HTERT RPE-1 (cell line): Measurements from ENCODE around the gene RAB11A.

Experiments
- in situ Hi-C: fragments of 300-500 bp; cut with MboI; formaldehyde crosslinking; loops from 4 replicates; pipeline ENCODE4 v1.14.3; 2020; ENCODE audit warnings: low sequenced_read_pairs

Gene RAB11A

DNA sequence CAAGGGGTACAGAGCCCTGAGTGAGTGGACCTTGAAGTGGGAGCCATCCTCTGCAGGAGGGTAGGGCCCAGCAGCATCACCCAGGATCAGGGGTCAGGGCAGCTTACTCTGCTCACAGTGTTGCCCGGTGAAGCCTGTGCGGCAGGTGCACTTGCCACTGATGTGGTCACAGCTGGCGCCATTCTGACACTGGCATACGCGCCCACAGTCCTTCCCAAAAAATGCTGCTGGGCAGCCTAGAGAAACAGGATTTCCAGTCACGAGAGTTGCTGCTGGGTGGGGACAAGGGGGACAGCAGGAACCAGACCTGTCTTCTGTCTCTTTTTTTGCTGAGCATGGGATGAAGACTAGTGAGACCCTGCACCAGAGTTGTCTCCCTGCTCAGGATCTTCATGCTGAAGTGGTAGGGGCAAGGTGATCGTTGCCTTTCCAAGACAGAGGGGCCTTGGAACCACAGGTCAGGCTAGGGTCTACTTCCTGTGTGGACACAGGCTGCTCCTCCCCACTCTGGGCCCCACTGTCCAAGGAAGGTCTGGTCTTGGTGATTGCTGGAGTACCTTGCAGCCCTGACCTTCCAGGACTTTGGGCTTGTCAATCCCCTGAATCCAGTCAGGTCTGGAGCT is 46.9 kb downstream of the RAB11A start:
- in situ Hi-C loops: no loop called here

DNA sequence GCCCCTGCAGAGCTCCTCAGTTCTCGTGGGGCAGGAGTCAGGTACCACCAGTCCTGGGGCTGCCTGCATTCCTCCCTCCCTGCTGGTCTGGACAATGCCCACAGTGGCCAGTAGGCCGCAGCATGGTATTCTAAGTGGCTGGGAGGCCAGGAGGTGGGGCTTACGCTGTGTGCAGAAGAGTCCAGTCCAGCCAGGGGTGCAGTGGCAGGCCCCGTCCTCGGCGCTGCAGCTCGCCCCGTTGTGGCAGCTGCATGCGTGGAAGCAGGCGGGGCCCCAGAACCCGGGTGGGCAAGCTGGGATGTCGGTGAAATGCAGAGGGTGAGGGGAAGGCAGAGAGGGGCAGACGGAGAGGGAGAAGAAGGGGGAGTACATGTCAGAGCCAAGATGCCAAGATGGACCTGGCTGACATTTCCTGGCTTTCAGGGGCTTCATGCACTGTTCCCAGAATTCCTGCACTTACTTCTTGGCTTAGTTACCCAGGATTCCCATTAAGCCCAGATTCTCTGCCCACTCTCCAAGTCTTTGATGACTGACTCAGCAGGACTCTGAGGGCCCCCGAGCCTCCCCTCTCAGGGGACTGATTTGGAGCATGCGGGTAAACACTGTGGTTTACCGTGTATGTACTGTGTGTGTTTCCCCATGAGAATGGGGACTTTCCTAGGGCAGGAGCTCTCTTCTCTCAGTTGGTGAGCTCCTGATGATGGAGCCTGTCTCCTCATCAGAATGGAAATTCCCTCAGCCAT is 47.5 kb downstream of the RAB11A start:
- in situ Hi-C loops: no loop called here

DNA sequence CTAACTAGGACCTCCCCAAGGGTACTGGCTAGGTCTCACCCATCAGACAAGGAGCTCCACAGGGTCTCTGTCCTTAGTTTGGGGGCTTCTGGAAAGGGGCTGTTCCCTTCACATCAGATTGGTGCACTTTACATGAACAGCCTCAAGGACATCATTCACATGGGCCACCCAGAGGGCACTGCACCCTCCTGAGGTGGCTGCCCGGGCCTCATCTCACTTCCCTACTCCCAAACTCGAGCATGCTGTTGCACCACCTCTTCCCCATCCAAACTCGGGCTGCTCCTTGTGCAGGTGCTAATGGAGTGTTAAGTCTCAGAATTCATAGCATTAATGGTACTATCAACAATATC is 48.1 kb downstream of the RAB11A start:
- in situ Hi-C loops: no loop called here

DNA sequence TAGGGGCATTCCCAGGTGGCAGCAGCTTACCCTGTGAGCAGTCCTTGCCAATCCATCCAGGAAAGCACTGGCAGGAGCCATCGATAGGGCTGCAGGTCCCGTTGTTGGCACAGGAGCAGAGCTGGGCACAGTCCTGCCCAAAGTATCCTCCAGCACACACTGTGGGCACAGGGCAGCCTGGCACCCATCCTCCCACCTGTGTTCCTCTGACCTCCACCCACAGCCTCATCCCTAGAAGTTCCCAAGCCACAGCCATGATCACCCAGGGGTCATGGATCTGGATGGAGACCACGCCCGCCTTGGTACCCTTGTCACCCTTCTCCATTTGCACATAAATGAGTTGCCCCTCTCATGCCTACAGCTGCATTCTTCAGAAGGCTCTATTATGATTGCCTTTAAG is 48.6 kb downstream of the RAB11A start:
- in situ Hi-C loops: no loop called here

DNA sequence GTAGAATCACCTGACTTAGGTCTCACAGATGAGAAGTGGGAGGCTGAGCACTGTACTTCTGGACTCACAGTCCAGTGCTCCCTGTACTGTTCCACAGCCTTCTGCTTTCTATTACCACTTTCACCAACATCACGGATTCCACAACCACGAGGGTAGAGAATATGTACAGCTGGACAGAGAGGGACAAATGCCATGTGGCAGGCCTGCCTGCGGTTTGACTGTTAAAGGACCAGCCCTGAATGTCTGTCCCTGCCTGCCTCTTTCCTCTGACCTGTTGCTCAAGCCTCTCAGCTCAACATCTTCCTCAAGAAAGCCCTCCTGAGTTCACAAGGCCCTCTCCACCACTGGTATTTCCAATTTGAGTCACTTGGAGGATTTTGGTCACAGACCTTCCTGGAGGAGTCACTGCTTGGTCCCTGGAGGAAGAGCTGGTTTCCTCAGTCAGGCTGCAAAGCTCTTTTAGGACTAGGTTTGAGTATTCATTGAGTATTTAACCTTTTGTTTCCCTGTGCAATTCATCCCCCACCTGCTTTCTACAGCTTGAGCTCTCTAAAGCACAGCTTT is 49.1 kb downstream of the RAB11A start:
- in situ Hi-C loops: no loop called here

DNA sequence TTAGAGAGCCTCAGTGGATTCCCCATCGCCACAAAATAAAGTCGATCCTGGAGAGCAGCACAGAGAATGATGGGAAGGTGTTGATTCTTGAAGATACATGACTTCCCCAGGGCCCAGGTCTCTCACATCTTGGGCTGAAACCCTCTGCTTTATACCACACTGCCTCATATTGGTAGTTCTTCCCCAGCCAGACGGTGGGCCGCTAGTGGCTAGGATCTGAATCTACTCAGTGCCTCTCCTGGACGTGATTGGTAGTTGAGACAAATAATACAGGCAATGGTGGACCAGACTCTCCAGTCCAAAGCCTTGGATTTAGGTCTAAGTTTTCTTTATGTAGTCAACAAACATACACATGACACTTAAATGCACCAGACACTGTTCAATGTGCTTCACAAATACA is 49.7 kb downstream of the RAB11A start:
- in situ Hi-C loops: no loop called here

DNA sequence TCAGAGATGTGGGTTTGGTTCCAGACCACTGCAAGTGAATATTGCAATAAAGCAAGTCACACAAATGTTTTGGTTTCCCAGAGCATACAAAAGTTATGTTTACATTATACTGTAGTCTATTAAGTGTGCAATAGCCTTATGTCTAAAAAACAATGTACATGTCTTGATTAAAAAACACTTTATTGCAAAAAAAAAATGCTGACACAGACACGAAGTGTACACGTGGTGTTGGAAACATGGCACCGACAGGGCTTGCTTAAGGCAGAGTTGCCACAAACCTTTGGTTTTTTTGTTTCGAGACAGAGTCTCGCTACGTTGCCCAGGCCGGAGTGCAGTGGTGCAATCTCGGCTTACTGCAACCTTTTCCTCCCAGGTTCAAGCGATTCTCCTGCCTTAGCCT is 50.1 kb downstream of the RAB11A start:
- in situ Hi-C loops: no loop called here

DNA sequence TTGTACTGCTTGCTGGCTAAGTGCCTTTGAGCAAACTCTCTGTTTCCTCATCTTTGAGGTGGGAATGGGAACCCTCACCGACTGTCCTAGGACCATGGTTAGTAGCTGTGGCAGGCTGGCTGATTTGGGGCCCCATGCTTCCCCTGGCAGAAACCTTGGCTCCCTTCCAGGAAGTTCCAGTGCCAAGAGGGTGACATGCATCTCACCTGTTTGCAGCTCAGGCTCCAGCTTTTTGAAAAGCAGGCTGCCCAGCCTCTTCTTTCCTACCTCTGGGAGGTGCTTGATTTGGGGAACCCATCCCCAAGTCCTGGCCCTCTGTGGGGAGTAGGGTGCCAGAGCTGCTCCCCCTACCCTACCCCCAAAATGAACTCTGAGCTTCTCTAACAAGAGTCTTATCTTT is 50.8 kb downstream of the RAB11A start:
- in situ Hi-C loops: no loop called here

DNA sequence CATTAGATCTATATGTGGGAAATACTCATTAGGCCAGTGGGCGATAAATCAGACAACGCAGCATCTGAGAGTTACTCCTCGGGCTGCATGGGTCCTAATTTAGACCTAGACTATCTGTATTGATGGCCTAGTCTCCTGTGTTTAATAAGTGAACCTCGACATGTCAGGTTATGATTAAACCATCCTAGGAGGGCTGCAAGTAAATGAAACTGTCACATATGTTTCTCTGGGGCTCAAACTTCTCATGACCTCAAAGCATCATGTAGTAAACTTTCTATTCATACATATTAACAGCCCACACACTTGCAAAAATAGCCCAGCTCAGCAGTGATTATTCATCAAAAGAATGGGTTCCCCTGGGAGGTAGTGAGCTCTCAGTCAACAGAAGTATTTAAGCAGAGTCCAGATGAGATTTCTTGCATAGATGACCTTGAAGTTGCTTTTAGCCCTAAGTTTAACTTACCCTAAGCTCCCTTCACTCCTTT is 51.6 kb downstream of the RAB11A start:
- in situ Hi-C loops: no loop called here

DNA sequence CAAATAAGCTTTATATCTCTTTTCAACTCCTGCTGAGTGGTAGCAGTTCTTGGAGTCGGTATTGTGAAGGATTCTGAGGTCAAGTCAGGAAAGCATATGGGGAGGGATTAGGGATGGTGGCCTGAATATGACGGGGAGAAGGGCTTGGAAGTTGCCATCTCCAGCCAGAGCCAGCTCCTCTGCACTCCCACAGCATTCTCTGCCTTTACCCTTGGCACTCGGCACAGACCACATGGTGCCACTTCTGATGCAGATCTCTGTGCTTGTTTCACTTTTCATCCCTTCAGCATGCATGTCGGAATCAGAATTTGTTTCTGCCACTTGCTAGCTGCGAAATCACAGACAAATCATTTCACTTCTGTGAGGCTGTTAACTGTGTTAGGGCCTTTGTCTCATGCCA is 52.5 kb downstream of the RAB11A start:
- in situ Hi-C loops: no loop called here

DNA sequence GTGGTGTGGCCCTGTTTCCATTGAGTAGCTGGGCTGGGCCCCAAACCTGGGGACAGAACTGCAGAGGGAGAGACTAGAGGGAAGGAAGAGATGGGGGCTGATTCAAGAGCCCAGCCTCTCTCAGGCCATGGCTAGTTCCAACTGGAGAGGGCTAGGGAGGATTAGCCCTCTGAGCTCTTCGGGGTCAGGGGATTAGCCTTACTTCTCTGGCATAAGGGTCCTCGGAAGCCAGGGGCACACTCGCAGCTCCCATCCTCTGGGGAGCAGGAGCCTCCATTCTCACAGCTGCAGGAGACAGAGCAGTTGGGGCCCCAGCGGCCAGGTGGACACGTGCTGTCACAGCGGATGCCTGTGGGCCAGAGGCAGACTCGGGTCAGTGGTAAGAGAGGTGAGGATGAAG is 53.3 kb downstream of the RAB11A start:
- in situ Hi-C loops: no loop called here

DNA sequence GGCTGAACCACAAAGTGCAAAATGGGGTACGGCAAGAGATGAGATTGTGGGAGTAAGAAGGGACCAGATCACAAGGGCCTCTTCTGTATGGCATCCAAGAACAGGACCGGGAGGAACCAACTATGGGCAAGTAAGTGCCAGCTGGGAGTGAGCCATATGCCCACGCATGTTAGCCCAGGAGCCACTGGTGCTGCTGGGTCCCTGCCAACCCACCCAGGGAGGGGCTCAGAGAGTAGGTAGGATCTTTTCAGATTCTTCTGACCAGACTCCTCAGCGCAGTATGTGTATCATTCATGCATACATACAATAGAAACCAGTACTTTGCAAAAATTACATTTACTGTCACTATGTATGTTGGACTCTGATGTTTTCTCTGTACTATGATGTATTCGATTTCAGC is 54.0 kb downstream of the RAB11A start:
- in situ Hi-C loops: no loop called here

DNA sequence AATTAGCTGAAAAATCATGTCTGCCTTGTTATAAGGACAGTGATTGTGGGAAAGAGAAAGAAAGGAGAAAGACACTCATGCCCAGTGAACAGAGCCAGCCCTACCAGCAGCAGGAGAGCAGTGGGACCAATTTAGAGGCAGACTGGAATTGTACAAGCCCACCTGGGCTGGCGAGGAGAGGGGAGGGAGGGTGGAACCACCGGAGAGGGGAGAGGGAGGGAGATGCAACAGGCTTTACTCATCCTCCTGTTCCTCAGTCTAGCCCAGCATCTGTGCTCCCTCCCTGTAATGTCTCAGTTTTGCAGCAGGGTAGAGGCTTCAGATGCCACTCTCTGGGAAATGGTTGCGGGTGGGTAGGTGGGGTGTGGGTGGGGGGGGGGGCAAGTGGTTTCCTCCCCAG is 54.7 kb downstream of the RAB11A start:
- in situ Hi-C loops: no loop called here

DNA sequence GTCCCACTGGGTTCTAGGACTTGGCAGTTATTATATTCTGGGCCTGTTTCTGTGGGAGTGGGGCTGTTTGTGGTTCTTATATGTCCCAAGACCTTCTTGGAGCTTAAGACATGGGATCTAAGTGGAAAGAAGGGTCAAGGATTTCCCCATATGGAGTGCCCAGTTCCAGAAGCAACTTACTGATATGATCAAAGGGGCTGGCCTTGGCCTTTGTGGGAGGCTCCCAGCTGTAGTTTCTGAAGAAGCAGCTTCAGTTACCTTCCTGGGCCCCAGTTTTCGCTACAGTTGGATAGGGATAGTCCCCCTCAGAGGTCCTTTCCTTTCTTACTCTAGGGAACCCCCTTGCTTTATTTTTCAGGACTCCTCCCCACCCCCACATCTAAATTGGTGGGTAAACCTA is 56.0 kb downstream of the RAB11A start:
- in situ Hi-C loops: no loop called here

DNA sequence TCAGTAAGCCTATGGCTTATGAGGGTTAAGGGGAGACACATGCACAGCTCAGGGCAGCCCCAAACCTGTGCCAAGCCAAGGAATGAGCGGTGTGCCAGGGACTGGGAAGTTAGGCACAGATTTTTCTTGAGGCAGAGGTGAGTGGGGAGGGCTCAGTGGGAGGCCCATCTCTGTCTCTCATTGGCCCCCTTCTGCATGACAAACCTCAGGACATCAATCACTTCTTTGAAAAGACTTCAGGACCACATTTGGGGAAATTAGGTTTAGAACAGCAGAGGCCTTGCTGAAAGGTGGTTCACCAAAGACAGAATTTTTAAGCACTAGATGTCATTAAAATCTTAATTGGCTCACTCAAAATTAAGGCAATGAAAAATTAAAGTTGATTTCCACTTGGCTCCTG is 57.2 kb downstream of the RAB11A start:
- in situ Hi-C loops: no loop called here

DNA sequence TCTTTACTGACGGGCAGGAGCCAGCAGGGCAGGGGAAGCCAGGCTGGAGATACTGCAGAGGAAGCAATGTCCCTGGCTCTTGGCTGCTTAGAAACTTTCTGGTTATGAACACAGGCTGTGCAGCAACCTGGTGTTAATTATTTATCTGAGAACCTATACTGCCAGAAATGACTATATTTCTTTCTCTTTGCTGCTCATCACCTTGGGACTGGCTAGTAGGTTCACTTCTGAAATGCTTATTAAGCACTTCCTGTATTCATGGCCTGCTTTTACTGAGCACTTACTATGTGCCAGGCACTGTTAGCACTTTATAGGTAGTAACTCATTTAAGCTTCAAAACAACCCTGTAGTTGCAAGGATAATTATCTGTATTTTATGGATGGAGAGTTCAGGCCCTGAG is 57.6 kb downstream of the RAB11A start:
- in situ Hi-C loops: no loop called here

DNA sequence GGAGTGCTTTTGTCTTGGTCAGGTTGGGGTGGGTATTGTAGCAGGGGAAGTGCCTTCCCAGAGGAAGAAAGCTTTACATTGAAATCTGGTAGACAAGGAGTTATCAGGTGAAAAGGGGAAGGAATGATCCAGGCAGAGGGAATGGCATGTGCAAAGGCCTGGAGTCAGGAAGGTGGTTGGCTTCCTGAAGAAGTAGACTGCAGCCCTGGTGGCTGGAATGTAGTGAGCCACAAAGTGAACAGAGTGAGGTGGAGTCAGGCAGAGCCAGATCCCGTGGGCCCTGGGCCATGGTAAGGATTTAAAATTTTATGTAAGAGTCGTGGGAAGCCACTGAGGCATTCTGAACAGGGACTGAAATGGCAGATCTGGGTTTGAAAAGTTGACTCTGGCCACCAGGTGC is 58.3 kb downstream of the RAB11A start:
- in situ Hi-C loops: no loop called here

DNA sequence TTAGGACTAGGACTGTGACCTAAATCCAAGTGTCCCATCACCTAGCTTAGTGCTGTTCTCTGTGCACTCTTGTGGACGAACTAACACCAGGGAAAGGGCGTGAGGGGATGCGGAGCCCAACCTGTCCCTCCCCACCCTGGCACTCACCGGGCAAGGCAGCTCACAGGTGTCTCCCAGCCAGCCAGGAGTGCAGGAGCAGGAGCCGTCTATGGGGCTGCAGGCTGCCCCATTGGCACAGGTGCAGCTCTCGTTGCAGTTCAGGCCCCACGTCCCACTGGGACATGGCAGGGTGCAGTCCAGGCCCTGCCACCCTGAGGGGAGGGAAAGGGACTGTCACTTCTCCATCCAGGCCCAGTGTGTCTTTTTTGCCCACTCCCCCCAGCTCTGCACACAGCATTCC is 60.3 kb downstream of the RAB11A start:
- in situ Hi-C loops: no loop called here

DNA sequence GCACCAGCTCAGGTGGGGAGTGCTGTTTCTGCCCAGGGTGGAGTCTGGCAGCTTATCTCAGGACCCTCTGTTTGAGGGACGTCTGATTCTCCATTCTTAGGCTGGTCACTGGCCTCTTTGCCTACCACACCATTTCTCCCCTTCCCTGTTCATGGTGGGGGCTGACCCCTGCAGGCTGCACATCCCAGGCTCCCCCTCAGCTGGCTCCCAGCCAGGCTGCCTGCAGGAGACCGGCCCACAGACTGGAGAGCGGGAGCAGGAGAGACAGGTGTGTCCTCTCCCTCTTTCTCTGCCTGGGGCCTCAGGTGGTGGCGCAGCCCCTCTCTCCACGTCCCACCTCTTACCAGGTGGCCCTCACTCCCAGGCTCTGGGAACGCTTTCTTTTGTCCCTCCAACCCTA is 60.8 kb downstream of the RAB11A start:
- in situ Hi-C loops: no loop called here

DNA sequence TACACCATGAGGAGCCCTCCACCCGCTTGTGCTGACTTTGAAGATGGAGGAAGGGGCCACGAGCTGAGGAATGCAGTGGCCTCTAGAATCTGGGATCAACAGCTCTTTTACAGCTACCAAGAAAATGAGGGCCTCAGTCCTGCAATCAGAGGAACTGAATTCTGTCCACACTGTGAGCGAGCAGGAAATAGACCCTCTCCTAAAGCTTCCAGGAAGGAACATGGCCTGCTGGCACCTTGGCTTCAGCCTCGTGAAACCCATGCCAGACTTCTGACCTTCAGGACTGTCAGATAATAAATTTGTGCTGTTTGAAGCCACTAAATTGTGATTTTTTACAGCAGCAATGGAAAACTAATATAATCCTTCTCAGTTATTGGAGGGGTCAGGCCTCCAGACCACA is 61.9 kb downstream of the RAB11A start:
- in situ Hi-C loops: no loop called here

DNA sequence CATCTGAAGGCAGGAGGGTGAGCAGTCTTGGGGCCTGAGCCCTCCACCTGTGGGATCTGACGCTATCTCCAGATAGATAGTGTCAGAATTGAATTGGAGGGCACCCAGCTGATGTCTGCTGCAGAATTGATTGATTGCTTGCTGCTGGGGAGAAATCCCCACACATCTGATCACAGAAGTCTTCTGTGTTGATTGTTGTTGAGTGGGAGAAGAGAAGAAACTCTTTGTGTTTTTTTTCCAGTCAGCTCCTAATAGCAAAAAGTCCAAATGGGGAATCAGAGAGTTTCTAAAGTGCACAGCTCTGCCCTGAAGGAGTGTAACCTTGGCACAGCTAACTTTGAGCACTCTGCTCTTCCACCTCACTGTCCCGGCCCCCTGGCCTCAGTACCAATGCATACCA is 66.1 kb downstream of the RAB11A start:
- in situ Hi-C loops: no loop called here

DNA sequence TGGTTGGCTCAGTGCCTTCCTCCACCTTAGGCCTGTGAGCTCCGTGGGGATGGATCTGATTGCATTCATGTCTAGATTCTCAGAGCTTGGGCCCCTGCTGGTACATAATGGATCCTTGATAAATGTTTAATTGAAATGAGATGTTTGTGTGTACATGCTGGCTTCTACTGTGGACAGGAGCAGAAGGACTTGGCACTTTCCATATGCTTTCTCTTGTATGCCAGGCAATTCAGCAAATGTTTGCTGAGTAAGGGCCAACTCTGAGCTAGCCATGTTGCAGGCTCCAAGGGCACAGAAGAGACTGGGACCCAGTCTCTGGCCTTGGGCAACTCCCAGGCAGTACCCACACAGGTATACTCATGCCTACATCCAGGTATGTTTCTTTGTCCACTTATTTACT is 67.0 kb downstream of the RAB11A start:
- in situ Hi-C loops: no loop called here

DNA sequence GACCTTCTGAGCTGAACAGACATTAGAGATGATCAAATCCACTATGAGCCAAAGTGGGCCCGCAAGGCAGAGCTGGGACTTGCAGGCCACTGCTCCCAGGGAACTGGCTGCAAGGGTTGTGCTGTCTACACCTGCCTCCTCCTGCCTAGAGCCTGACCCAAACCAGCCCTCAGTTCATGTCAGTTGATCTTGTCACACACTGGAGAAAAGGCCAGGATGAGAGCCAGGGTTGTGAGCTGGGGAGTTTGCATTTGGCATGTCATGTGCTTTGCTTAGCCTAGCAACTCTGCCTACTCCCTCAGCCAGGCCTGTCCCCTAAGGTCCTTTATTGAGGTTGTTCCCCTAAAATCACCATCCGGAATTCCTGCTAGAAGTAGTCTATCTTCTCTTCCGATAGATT is 67.8 kb downstream of the RAB11A start:
- in situ Hi-C loops: no loop called here
